K562 (cell line): ENCODE data around the gene P2RX1.

Experiments
- CBX2 ChIP-seq: fragments of 200-600 bp; sonication (generic); IDR thresholded peaks from one replicate; pipeline ENCODE4 v1.6.1; 2012; ENCODE audit warnings: mild to moderate bottlenecking, low read length, inconsistent platforms; ENCODE audit not compliant: insufficient read depth, poor library complexity, severe bottlenecking
- CHD2 ChIP-seq: IDR thresholded peaks from 2 replicates; pipeline ENCODE4 v1.6.1; 2011; ENCODE audit warnings: low read depth, low read length
- EZH2 ChIP-seq: IDR thresholded peaks from 2 replicates; pipeline ENCODE4 v1.6.1; 2012; ENCODE audit warnings: low read depth, mild to moderate bottlenecking, inconsistent platforms, low read length, borderline replicate concordance
- GTF2F1 ChIP-seq: IDR thresholded peaks from 2 replicates; pipeline ENCODE4 v1.6.1; 2011; ENCODE audit warnings: low read depth, low read length, improper control_type of control experiment
- NCOR1 ChIP-seq: fragments of 450-650 bp; IDR thresholded peaks from 2 replicates; pipeline ENCODE4 v1.6.1; 2016; ENCODE audit warnings: mild to moderate bottlenecking, moderate library complexity
- POLR2A ChIP-seq: fragments of 450-650 bp; conservative IDR thresholded peaks from 2 replicates; pipeline ENCODE4 v1.6.1; 2016
- POLR2AphosphoS5 ChIP-seq: IDR thresholded peaks from 2 replicates; pipeline ENCODE4 v1.6.1; 2011; ENCODE audit warnings: mild to moderate bottlenecking, low read depth, low read length, moderate library complexity; ENCODE audit not compliant: control insufficient read depth, insufficient read depth
- TF ChIP-seq, protein P1 (sequence below), 3 experiments: IDR thresholded peaks in 2 of 3; conservative IDR thresholded peaks in 1 of 3; 2 replicates each; pipeline ENCODE4 v1.5.1; 2011 to 2012; ENCODE audit warnings: low read length in 3 of 3, mild to moderate bottlenecking in 3 of 3, control low read depth in 2 of 3, improper control_type of control experiment in 1 of 3, inconsistent platforms in 1 of 3, low read depth in 1 of 3, mixed read lengths in 1 of 3, moderate library complexity in 1 of 3; ENCODE audit not compliant: insufficient read depth in 2 of 3

- TF ChIP-seq CHD2 (no peak), POLR2AphosphoS5 (no peak), POLR2A (no peak), CBX2 (no peak), GTF2F1 (no peak), NCOR1 (no peak), EZH2 (no peak)
- TF ChIP-seq, protein P1, sequence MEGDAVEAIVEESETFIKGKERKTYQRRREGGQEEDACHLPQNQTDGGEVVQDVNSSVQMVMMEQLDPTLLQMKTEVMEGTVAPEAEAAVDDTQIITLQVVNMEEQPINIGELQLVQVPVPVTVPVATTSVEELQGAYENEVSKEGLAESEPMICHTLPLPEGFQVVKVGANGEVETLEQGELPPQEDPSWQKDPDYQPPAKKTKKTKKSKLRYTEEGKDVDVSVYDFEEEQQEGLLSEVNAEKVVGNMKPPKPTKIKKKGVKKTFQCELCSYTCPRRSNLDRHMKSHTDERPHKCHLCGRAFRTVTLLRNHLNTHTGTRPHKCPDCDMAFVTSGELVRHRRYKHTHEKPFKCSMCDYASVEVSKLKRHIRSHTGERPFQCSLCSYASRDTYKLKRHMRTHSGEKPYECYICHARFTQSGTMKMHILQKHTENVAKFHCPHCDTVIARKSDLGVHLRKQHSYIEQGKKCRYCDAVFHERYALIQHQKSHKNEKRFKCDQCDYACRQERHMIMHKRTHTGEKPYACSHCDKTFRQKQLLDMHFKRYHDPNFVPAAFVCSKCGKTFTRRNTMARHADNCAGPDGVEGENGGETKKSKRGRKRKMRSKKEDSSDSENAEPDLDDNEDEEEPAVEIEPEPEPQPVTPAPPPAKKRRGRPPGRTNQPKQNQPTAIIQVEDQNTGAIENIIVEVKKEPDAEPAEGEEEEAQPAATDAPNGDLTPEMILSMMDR (IDR thresholded peaks at IDR 0.05 in 2 of 3, conservative IDR thresholded peaks at IDR 0.05 in 1 of 3; ENCODE audit: insufficient read depth in 2 of 3, low read depth in 1 of 3, low read length in 3 of 3) = no peak
These were observed 5.4 kb upstream of the P2RX1 start for GRCh38 chr17:3921502-3922319.
